ENCODE measurements around the gene SELENOI.

SELENOI gene

DNA sequence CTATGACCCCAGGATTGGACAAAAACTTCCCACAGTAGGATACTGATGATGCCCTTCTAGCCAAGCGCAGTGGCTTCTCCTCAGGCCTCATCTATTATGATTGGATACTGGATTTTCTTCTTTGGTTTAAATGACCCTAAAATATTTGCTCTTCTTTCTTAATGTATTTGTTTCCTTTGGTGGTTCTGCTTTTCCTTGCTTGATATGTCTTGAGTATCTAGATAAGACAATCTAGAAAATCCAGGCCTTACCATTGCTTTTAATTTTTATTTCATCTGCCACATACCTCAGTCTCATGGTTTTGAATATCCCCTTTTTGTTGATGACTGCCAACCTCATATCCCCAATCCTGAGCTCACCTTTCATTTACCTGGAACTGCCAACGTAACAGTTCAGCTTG is 96.4 kb downstream of the SELENOI start:
- H3K4me1 ChIP-seq (ENCODE audit: control insufficient read depth, insufficient read depth, low read length) = no peaks in the 10 kb centered on the region
- H3K9me3 ChIP-seq (ENCODE audit: control insufficient read depth, low read length) = no peaks in the 10 kb centered on the region
- no peaks in the 10 kb centered on the region for H3K27me3 ChIP-seq (ENCODE audit: control insufficient read depth, insufficient read depth, low read length, poor library complexity, severe bottlenecking)
- no peak overlapping the region for H3K4me3 ChIP-seq (ENCODE audit: insufficient read depth, low read depth, low read length)
- WGBS, 2 experiments = 97 to 99% methylated on average over 2 of the region's 2 CpGs
- no peak overlapping the region for H3K27ac ChIP-seq (ENCODE audit: insufficient read depth, low read depth, low read length, poor library complexity, severe bottlenecking)
- H3K36me3 ChIP-seq (ENCODE audit: control insufficient read depth, insufficient read depth, low read length) = no peaks in the 10 kb centered on the region

GRCh38 chr2:26442707-26443106 is 96.8 kb downstream of the SELENOI start:
- H3K4me3 ChIP-seq (ENCODE audit: insufficient read depth, low read depth, low read length) = no peak overlapping the region
- no peaks in the 10 kb centered on the region for H3K36me3 ChIP-seq (ENCODE audit: control insufficient read depth, insufficient read depth, low read length)
- no peaks in the 10 kb centered on the region for H3K4me1 ChIP-seq (ENCODE audit: control insufficient read depth, insufficient read depth, low read length)
- no peak overlapping the region for H3K27ac ChIP-seq (ENCODE audit: insufficient read depth, low read depth, low read length, poor library complexity, severe bottlenecking)
- WGBS, 2 experiments = 91 to 92% methylated on average over 3 of the region's 3 CpGs
- H3K27me3 ChIP-seq (ENCODE audit: control insufficient read depth, insufficient read depth, low read length, poor library complexity, severe bottlenecking) = no peaks in the 10 kb centered on the region
- H3K9me3 ChIP-seq (ENCODE audit: control insufficient read depth, low read length) = no peaks in the 10 kb centered on the region

DNA sequence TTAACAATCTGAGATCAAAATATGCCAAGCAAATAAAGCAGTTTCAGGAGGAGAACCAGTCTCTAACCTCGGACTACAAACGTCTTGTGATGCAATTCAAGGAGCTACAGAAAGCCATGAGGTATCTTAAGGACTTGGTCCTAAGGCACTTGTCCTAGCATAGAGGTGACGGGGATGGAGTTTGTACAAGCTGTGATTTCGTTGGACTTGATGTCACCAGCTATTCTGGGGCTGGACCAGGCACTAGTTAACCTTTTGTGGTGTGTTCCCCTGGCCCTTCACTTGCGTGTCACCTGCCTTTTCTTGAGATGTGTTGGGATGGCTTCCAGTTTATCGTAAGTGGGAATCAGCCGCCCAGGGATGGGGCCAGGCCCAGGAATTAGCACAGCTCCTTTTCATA is 98.3 kb downstream of the SELENOI start:
- Histone ChIP-seq H3K9me3 (ENCODE audit: control insufficient read depth, low read length) (no peaks in the 10 kb centered on the region), H3K4me1 (ENCODE audit: control insufficient read depth, insufficient read depth, low read length) (no peaks in the 10 kb centered on the region), H3K27ac (ENCODE audit: insufficient read depth, low read depth, low read length, poor library complexity, severe bottlenecking) (no peak overlapping the region), H3K4me3 (ENCODE audit: insufficient read depth, low read depth, low read length) (no peak overlapping the region), H3K36me3 (ENCODE audit: control insufficient read depth, insufficient read depth, low read length) (no peaks in the 10 kb centered on the region), H3K27me3 (ENCODE audit: control insufficient read depth, insufficient read depth, low read length, poor library complexity, severe bottlenecking) (no peaks in the 10 kb centered on the region)
- WGBS, 2 experiments = 91 to 97% methylated on average over 7 of the region's 7 CpGs

Measured in ectodermal cell (in vitro differentiated cells).